K562 (cell line): ENCODE measurements around the gene LTN1. TPM values are rescaled to one million over a fixed set of nuclear protein-coding genes. Genes with fewer than 3 reads are reported as not detected.

Experiments
- ATAC-seq: fragments of 200-7000 bp; cut with Tn5 transposase; 3 replicates; pipeline ENCODE4 v1.9.1; 2020; ENCODE audit warnings: moderate library complexity
- BruUV-seq: library from RNA; stranded (reverse); fragments of 400-500 nt; replicated peaks from 2 replicates; lab custom pipeline; 2021; lab: Mats Ljungman, UMichigan
- CTCF ChIA-PET: fragments of 300-600 bp; formaldehyde crosslinking; extraction: SDS; loops from one replicate; lab custom pipeline; 2021; ENCODE audit warnings: low intra/inter-chr PET ratio; lab: Yijun Ruan, JAX
- POLR2A ChIA-PET: fragments of 300-600, 350-650 bp; sonication (Branson Sonifier 250); formaldehyde crosslinking; extraction: SDS; loops from one replicate; lab custom pipeline; 2021; ENCODE audit warnings: antibody characterized with exemption, inconsistent platforms; lab: Yijun Ruan, JAX
- DNase-seq, 4 experiments: peaks; one replicate each; pipeline versions ENCODE4 v3.0.0 to v3.0.0-alpha.2; 2011 to 2018; ENCODE audit warnings: low spot score in 3 of 4, mixed read lengths in 3 of 4; ENCODE audit errors: extremely low read depth in 1 of 4
- FAIRE-seq: peaks from 2 replicates; lab custom pipeline; 2011; peaks lifted over from hg19 to GRCh38; lab: Jason Lieb, UNC
- H2AFZ ChIP-seq: 2 replicates; pipeline ENCODE4 v1.6.0; 2011; ENCODE audit warnings: low read depth, low read length, control low read depth, inconsistent platforms
- H3K27ac ChIP-seq: fragments of 200-600 bp; 3 replicates; pipeline ENCODE4 v1.8.0; 2011; ENCODE audit warnings: low read depth, mild to moderate bottlenecking, control low read depth, inconsistent platforms, low read length, moderate library complexity, mixed read lengths; ENCODE audit errors: extremely low read depth
- H3K27me3 ChIP-seq, 2 experiments: fragments of 300-600 bp in 1 of 2; 2 replicates in 1 of 2; 3 replicates in 1 of 2; pipeline versions ENCODE4 v1.6.0 to v1.8.0; 2011; ENCODE audit warnings: inconsistent platforms in 2 of 2, low read length in 2 of 2, mild to moderate bottlenecking in 1 of 2, mixed read lengths in 1 of 2, moderate library complexity in 1 of 2; ENCODE audit not compliant: control insufficient read depth in 2 of 2, insufficient read depth in 2 of 2
- H3K36me3 ChIP-seq: fragments of 300-600 bp; 3 replicates; pipeline ENCODE4 v1.8.0; 2011; ENCODE audit warnings: mild to moderate bottlenecking, low read length, inconsistent platforms; ENCODE audit not compliant: control insufficient read depth, insufficient read depth
- H3K4me1 ChIP-seq, 2 experiments: fragments of 200-600 bp in 1 of 2; replicated peaks in 1 of 2; 2 replicates in 1 of 2; 3 replicates in 1 of 2; pipeline versions ENCODE4 v1.5.1 to v1.8.0; 2011; ENCODE audit warnings: inconsistent platforms in 2 of 2, low read length in 2 of 2, mild to moderate bottlenecking in 1 of 2, mixed read lengths in 1 of 2, moderate library complexity in 1 of 2; ENCODE audit not compliant: control insufficient read depth in 2 of 2, insufficient read depth in 2 of 2
- H3K4me2 ChIP-seq: 2 replicates; pipeline ENCODE4 v1.6.1; 2011; ENCODE audit warnings: low read length, control low read depth, inconsistent platforms, mixed read lengths; ENCODE audit not compliant: insufficient read depth
- H3K4me3 ChIP-seq: fragments of 200-600 bp; sonication (generic), shearing (Covaris generic); 2 replicates; pipeline ENCODE4 v1.5.1; 2016; ENCODE audit warnings: control low read depth, inconsistent platforms
- H3K79me2 ChIP-seq: fragments of 200-600 bp; 3 replicates; pipeline ENCODE4 v1.8.0; 2011; ENCODE audit warnings: low read length, inconsistent platforms; ENCODE audit not compliant: control insufficient read depth, insufficient read depth
- H3K9ac ChIP-seq, 2 experiments: 2 replicates each; pipeline versions ENCODE4 v1.6.0 to v1.6.1; 2011; ENCODE audit warnings: low read depth in 2 of 2, low read length in 2 of 2, control low read depth in 1 of 2, inconsistent platforms in 1 of 2, mild to moderate bottlenecking in 1 of 2, mixed read lengths in 1 of 2; ENCODE audit not compliant: insufficient read depth in 1 of 2
- H3K9me1 ChIP-seq: one replicate; pipeline ENCODE4 v1.6.0; 2011; ENCODE audit warnings: inconsistent platforms, mild to moderate bottlenecking, low read length, moderate library complexity; ENCODE audit not compliant: control insufficient read depth, insufficient read depth
- H3K9me3 ChIP-seq: replicated peaks from 2 replicates; pipeline ENCODE4 v1.5.1; 2011; ENCODE audit warnings: low read depth, low read length, inconsistent platforms; ENCODE audit not compliant: control insufficient read depth, insufficient read depth
- H4K20me1 ChIP-seq: replicated peaks from 2 replicates; pipeline ENCODE4 v1.6.1; 2011; ENCODE audit warnings: low read length, inconsistent platforms, mixed read lengths; ENCODE audit not compliant: control insufficient read depth, insufficient read depth
- BRD4 ChIP-seq: fragments of 200-600 bp; sonication (generic); IDR thresholded peaks from 2 replicates; pipeline ENCODE4 v1.6.1; 2017; ENCODE audit warnings: inconsistent platforms
- C11orf30 ChIP-seq: fragments of 450-650 bp; IDR thresholded peaks from 2 replicates; pipeline ENCODE4 v1.6.1; 2016; ENCODE audit warnings: low read depth, mild to moderate bottlenecking
- E2F3 ChIP-seq: fragments of 250-450 bp; sonication (Bioruptor Pico); IDR thresholded peaks from 2 replicates; pipeline ENCODE4 v1.4.0; 2020; ENCODE audit warnings: mild to moderate bottlenecking
- MECOM ChIP-seq: fragments of 250-450 bp; sonication (Bioruptor Pico); IDR thresholded peaks from 2 replicates; pipeline ENCODE4 v1.8.0; 2022; ENCODE audit warnings: inconsistent platforms
- NCOA4 ChIP-seq: fragments of 450-650 bp; IDR thresholded peaks from 2 replicates; pipeline ENCODE4 v1.6.1; 2018; ENCODE audit warnings: mild to moderate bottlenecking; ENCODE audit not compliant: partially characterized antibody
- NFE2L1 ChIP-seq: fragments of 450-650 bp; IDR thresholded peaks from 2 replicates; pipeline ENCODE4 v1.6.1; 2016; ENCODE audit warnings: missing genetic modification characterization, low read depth, mild to moderate bottlenecking, missing compliant biosample characterization, moderate library complexity, borderline replicate concordance
- PHB2 ChIP-seq: fragments of 450-650 bp; IDR thresholded peaks from 2 replicates; pipeline ENCODE4 v1.6.1; 2017; ENCODE audit warnings: low read depth
- SIX5 ChIP-seq, 2 experiments: IDR thresholded peaks; 2 replicates each; pipeline ENCODE4 v1.6.1; 2011; ENCODE audit warnings: low read length in 2 of 2, borderline replicate concordance in 1 of 2, low read depth in 1 of 2, mild to moderate bottlenecking in 1 of 2, moderate library complexity in 1 of 2; ENCODE audit not compliant: insufficient read depth in 1 of 2
- SRSF3 ChIP-seq: fragments of 200-400 bp; formaldehyde crosslinking; IDR thresholded peaks from 2 replicates; pipeline ENCODE4 v1.6.1; 2016; ENCODE audit warnings: mild to moderate bottlenecking, low read length, moderate library complexity; ENCODE audit not compliant: insufficient read depth
- WGBS: fragments of 100-300 bp; shearing (Covaris generic); methylation state at CpG from one replicate; pipeline ENCODE4 v1.1.6; 2016; ENCODE audit warnings: low coverage, mixed read lengths; ENCODE audit not compliant: insufficient coverage; ENCODE audit errors: missing lambda C conversion rate; 5-methylcytosine and 5-hydroxymethylcytosine counted together
- in situ Hi-C: fragments of 300-500 bp; cut with MboI; formaldehyde crosslinking; loops from 4 replicates; pipeline ENCODE4 v1.15.0; 2018; ENCODE audit warnings: inconsistent platforms, mixed read lengths
- intact Hi-C: fragments of 100-400 bp; cut with micrococcal nuclease; formaldehyde crosslinking; loops from 2 replicates; pipeline ENCODE4 v1.14.2; 2022
- polyA plus RNA-seq, 8 experiments: library from polyadenylated mRNA; depleted of rRNA in 4 of 8; stranded (reverse) in 5 of 8; unstranded in 3 of 8; fragments of >200 nt; fragmentation: Nextera tagmentation in 2 of 8; fragmentation: Illumina TruSeq in 1 of 8; extraction: Ambion mirVana in 2 of 8; extraction: Trizol in 1 of 8; gene quantifications; 2 replicates each; pipeline versions ENCODE4 v1.2.1 to v1.2.3, GENCODE V29; 2011 to 2014; ENCODE audit warnings: inconsistent platforms in 1 of 8, missing spikeins in 1 of 8
- total RNA-seq, 7 experiments: library from RNA; depleted of rRNA in 6 of 7; stranded (reverse); fragments of >200 nt in 6 of 7; fragmentation: Illumina TruSeq in 2 of 7; extraction: Trizol in 2 of 7; gene quantifications; 2 replicates each; pipeline versions ENCODE4 v1.2.1 to v1.2.3, GENCODE V29; 2011 to 2021; ENCODE audit warnings: low replicate concordance in 1 of 7
- TF ChIP-seq, protein P1 (sequence below): fragments of 450-650 bp; formaldehyde crosslinking; IDR thresholded peaks from 2 replicates; pipeline ENCODE4 v1.4.0; 2020; ENCODE audit warnings: mild to moderate bottlenecking, mixed read lengths
- TF ChIP-seq, protein P2 (sequence below): fragments of 450-650 bp; IDR thresholded peaks from 2 replicates; pipeline ENCODE4 v1.6.1; 2014; ENCODE audit warnings: low read depth, mild to moderate bottlenecking, moderate library complexity, borderline replicate concordance
- TF ChIP-seq, protein P3 (sequence below), 2 experiments: IDR thresholded peaks in 1 of 2; conservative IDR thresholded peaks in 1 of 2; 2 replicates each; pipeline ENCODE4 v1.6.1; 2016; ENCODE audit warnings: low read depth in 2 of 2, mild to moderate bottlenecking in 1 of 2, missing compliant biosample characterization in 1 of 2, missing genetic modification characterization in 1 of 2, moderate library complexity in 1 of 2
- TF ChIP-seq, protein P4 (sequence below): fragments of 250-450 bp; sonication (Bioruptor Pico); IDR thresholded peaks from 2 replicates; pipeline ENCODE4 v1.8.0; 2021; ENCODE audit warnings: moderate library complexity, mild to moderate bottlenecking, inconsistent platforms

The LTN1 gene
- total and polyA plus RNA-seq, 9 of the 15 experiments (the other 6 are each of a cell fraction or from before 2014, with no cell fraction given) = 15.7 to 49.6 (median 28.7) TPM

DNA sequence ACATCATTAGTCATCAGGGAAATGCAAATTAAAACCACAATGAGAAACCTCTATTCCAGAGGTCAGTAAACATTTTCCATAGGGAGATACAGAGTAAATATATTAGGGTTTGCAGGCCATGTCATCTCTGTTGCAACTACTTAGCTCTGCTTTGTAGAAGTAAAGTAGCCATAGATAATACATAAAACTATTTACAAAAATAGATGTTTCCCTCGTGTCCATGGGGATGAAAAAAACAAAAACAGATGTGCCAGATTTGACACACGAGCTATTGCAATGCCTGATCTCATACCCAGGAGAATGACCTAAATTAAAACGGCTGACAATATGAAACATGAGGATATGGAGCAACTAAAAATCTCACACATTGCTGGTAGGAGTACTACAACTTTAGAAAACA lies 17.3 kb downstream of the LTN1 start:
- FAIRE-seq (no peak), DNase-seq (no peak), ATAC-seq (no peak)
- Histone ChIP-seq H3K9me1 (no peaks in the 10 kb centered on the region), H4K20me1 (no peaks in the 10 kb centered on the region), H3K27ac (no peak overlapping the region), H3K4me3 (no peak overlapping the region), H3K36me3 (peaks cover 75% of the 10 kb centered on the region), H3K4me2 (no peak overlapping the region), H3K27me3 (no peaks in the 10 kb centered on the region), H2AFZ (no peak overlapping the region), H3K4me1 (no peaks in the 10 kb centered on the region), H3K9ac (no peak overlapping the region), H3K9me3 (no peaks in the 10 kb centered on the region), H3K79me2 (0 out of 3 replicates have a peak, but pooled peaks cover 4% of the 10 kb centered on the region)
- BruUV-seq = TSS peak; percentile 11
- ChIA-PET POLR2A (interaction anchor here (0.7 to 2.2 kb wide), 6 partner anchors 9 to 640 kb away, joined by 3 to 7 read pairs (median 4); partner anchors contain the start of gene LTN1), CTCF (no interaction called here)
- in situ Hi-C loops = no loop called here
- intact Hi-C loops = no loop called here
- TF ChIP-seq NCOA4 (no peak), MECOM (no peak), SIX5 (IDR thresholded peaks at IDR 0.05; ENCODE audit: borderline replicate concordance in 1 of 2, insufficient read depth in 1 of 2, low read depth in 1 of 2, low read length in 2 of 2) (no peak), C11orf30 (no peak), SRSF3 (no peak), BRD4 (no peak), E2F3 (CRISPR knock-in tag) (no peak), PHB2 (no peak), NFE2L1 (tag) (no peak)
- TF ChIP-seq, protein P1, sequence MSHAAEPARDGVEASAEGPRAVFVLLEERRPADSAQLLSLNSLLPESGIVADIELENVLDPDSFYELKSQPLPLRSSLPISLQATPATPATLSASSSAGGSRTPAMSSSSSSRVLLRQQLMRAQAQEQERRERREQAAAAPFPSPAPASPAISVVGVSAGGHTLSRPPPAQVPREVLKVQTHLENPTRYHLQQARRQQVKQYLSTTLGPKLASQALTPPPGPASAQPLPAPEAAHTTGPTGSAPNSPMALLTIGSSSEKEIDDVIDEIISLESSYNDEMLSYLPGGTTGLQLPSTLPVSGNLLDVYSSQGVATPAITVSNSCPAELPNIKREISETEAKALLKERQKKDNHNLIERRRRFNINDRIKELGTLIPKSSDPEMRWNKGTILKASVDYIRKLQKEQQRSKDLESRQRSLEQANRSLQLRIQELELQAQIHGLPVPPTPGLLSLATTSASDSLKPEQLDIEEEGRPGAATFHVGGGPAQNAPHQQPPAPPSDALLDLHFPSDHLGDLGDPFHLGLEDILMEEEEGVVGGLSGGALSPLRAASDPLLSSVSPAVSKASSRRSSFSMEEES (CRISPR knock-in tag) = no peak
- TF ChIP-seq, protein P2, sequence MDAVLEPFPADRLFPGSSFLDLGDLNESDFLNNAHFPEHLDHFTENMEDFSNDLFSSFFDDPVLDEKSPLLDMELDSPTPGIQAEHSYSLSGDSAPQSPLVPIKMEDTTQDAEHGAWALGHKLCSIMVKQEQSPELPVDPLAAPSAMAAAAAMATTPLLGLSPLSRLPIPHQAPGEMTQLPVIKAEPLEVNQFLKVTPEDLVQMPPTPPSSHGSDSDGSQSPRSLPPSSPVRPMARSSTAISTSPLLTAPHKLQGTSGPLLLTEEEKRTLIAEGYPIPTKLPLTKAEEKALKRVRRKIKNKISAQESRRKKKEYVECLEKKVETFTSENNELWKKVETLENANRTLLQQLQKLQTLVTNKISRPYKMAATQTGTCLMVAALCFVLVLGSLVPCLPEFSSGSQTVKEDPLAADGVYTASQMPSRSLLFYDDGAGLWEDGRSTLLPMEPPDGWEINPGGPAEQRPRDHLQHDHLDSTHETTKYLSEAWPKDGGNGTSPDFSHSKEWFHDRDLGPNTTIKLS = no peak
- TF ChIP-seq, protein P3, sequence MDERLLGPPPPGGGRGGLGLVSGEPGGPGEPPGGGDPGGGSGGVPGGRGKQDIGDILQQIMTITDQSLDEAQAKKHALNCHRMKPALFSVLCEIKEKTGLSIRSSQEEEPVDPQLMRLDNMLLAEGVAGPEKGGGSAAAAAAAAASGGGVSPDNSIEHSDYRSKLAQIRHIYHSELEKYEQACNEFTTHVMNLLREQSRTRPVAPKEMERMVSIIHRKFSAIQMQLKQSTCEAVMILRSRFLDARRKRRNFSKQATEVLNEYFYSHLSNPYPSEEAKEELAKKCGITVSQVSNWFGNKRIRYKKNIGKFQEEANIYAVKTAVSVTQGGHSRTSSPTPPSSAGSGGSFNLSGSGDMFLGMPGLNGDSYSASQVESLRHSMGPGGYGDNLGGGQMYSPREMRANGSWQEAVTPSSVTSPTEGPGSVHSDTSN (CRISPR knock-in tag; IDR thresholded peaks at IDR 0.05; ENCODE audit: low read depth) = no peak
- TF ChIP-seq, protein P3 (tag; conservative IDR thresholded peaks at IDR 0.05; ENCODE audit: low read depth) = no peak
- TF ChIP-seq, protein P4, sequence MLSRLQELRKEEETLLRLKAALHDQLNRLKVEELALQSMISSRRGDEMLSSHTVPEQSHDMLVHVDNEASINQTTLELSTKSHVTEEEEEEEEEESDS (CRISPR knock-in tag) = no peak
- WGBS = 51% methylated on average over 3 of the region's 3 CpGs
